Measurements from ENCODE around the gene DNAJC3. TPM values are rescaled to one million over a fixed set of nuclear protein-coding genes. Genes with fewer than 3 reads are reported as not detected.
"Not testable (repeated sequence)": the region's sequence is repeated elsewhere in the genome, so short reads cannot be mapped to it uniquely, and the experiment has no call there.

DNAJC3 gene
- total RNA-seq, 1 experiment from 2014 or later, result 29.5 TPM

GRCh38 chr13:95712846-95713245, 35.9 kb downstream of the DNAJC3 start:
- DNase-seq (ENCODE audit: extremely low read depth, low read depth), result not testable (repeated sequence)

- DNase-seq (ENCODE audit: extremely low read depth, low read depth), result no peak
These were observed 36.7 kb downstream of the DNAJC3 start for GRCh38 chr13:95713651-95714050.

GRCh38 chr13:95714142-95714832, 37.3 kb downstream of the DNAJC3 start:
- DNase-seq (ENCODE audit: extremely low read depth, low read depth), result peak; percentile 26

- DNase-seq (ENCODE audit: extremely low read depth, low read depth), result no peak
These were observed 39.3 kb downstream of the DNAJC3 start for GRCh38 chr13:95716231-95716630.

- DNase-seq (ENCODE audit: extremely low read depth, low read depth), result no peak
These were observed 45.3 kb downstream of the DNAJC3 start for GRCh38 chr13:95722241-95722640.

GRCh38 chr13:95723438-95723837, 46.5 kb downstream of the DNAJC3 start:
- DNase-seq (ENCODE audit: extremely low read depth, low read depth), result no peak

- DNase-seq (ENCODE audit: extremely low read depth, low read depth), result no peak
These were observed 47.3 kb downstream of the DNAJC3 start for GRCh38 chr13:95724252-95724651.

- no peak for DNase-seq (ENCODE audit: extremely low read depth, low read depth)
These were observed 49.9 kb downstream of the DNAJC3 start for GRCh38 chr13:95726876-95727275.

GRCh38 chr13:95728957-95729356, 52.0 kb downstream of the DNAJC3 start:
- DNase-seq (ENCODE audit: extremely low read depth, low read depth), result no peak

- DNase-seq (ENCODE audit: extremely low read depth, low read depth), result no peak
These were observed 57.2 kb downstream of the DNAJC3 start for GRCh38 chr13:95734124-95734523.

GRCh38 chr13:95740071-95740978, 63.4 kb downstream of the DNAJC3 start:
- DNase-seq (ENCODE audit: extremely low read depth, low read depth), result not testable (repeated sequence)

- DNase-seq (ENCODE audit: extremely low read depth, low read depth), result no peak
These were observed 64.0 kb downstream of the DNAJC3 start for GRCh38 chr13:95740979-95741320.

GRCh38 chr13:95741584-95742563, 64.9 kb downstream of the DNAJC3 start:
- no peak for DNase-seq (ENCODE audit: extremely low read depth, low read depth)

- no peak for DNase-seq (ENCODE audit: extremely low read depth, low read depth)
These were observed 66.3 kb downstream of the DNAJC3 start for GRCh38 chr13:95743192-95743591.

GRCh38 chr13:95745289-95745688, 68.3 kb downstream of the DNAJC3 start:
- DNase-seq (ENCODE audit: extremely low read depth, low read depth), result no peak

- no peak for DNase-seq (ENCODE audit: extremely low read depth, low read depth)
These were observed 68.8 kb downstream of the DNAJC3 start for GRCh38 chr13:95745752-95746151.

GRCh38 chr13:95749545-95749944, 72.6 kb downstream of the DNAJC3 start:
- DNase-seq (ENCODE audit: extremely low read depth, low read depth), result no peak

GRCh38 chr13:95752677-95753076, 75.7 kb downstream of the DNAJC3 start:
- no peak for DNase-seq (ENCODE audit: extremely low read depth, low read depth)

GRCh38 chr13:95754069-95754468, 77.1 kb downstream of the DNAJC3 start:
- no peak for DNase-seq (ENCODE audit: extremely low read depth, low read depth)

- no peak for DNase-seq (ENCODE audit: extremely low read depth, low read depth)
These were observed 79.1 kb downstream of the DNAJC3 start for GRCh38 chr13:95756072-95756471.

GRCh38 chr13:95762626-95763025, 85.7 kb downstream of the DNAJC3 start:
- DNase-seq (ENCODE audit: extremely low read depth, low read depth), result not testable (repeated sequence)
